ENCODE measurements around the gene GSTO2.

DNA sequence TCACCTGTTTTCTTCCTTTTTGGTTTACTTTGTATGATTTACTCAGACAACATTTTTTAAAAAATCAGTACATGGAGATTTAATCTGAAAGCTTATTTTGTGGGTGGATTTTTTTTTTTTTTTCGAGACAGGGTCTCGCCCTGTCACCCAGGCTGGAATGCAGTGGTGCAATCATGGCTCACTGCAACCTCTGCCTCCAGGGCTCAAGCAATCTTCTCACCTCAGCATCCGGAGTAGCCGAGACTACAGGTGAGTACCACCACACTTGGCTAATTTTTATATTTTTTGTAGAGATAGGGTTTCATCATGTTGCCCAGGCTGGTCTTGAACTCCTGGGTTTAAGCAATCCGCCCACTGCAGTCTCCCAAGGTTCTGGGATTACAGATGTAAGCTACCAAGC lies 11.7 kb upstream of the GSTO2 start:
- TF ChIP-seq, protein P1, sequence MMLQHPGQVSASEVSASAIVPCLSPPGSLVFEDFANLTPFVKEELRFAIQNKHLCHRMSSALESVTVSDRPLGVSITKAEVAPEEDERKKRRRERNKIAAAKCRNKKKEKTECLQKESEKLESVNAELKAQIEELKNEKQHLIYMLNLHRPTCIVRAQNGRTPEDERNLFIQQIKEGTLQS (CRISPR knock-in tag; IDR thresholded peaks at IDR 0.05): no peak
- TF ChIP-seq MAFF (IDR thresholded peaks at IDR 0.05; ENCODE audit: low read depth, low read length) (no peak), KDM5A (IDR thresholded peaks at IDR 0.05; ENCODE audit: borderline replicate concordance, low read length) (no peak)

Measured in HepG2 (cell line).